HG03064 (cell line): Measurements from ENCODE around the gene ELMO1.

Source experiments
- ATAC-seq: cut with Tn5 transposase; IDR thresholded peaks from one replicate; pipeline ENCODE4 v1.9.1; 2021; ENCODE audit warnings: low read depth; ENCODE audit not compliant: unreplicated experiment

ELMO1 gene

DNA sequence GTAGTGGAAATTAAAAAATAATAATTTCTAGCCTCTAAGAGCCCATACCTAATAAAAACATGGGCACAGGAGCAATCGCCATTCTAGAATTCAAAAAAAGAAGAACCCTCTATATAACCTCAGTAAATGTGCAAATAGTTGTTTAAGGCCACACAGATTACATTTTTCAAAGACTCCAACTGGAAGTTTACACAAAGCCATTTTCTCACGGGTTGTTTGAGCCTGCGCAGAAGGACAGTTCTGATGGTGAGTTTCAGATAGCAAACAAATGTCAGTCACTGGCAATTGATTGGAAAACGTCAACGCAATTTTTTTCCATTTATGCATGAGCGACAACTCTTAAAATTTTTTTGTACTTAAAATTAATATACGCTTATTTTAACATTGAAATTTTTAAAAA is 23.0 kb upstream of the ELMO1 start:
- no peak for ATAC-seq

DNA sequence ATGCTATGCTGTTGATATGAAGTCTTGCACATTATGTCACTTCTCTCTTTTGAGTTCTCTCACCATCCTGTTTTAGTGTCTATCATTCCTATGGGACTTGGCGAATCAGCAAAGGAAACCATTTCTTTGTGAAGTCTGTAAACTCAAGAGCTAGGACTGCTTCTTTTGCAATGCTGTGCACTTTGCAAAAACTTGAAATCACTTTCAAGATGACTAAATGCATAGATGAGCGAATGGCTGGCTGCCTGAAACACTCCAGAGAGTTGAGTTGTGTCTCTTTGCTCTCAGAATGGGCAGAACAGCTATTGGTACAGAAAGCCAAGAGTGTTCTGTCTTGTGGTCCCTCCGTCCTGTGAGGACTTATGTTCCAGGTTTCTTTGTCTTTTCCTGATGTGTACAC is 18.3 kb upstream of the ELMO1 start:
- ATAC-seq: no peak

DNA sequence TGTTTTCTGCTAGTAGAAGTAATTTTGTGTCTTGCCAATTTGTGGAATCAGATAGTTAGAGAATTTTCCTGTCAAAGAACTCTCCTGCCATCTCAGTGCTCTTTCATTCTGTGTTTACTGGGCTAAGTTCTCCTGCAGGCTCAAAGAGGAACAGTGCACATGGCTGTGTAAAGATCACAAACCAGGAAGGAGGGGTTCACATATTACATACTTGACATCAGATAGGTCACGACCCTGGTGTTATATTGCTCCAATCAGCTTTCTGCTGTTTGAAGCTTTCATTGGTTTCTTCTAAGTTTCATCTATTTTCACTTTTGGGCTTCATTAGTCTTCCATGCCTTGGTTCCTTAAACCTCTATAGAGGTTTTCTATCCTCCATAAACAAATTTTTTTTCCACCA is 13.5 kb upstream of the ELMO1 start:
- ATAC-seq: no peak

DNA sequence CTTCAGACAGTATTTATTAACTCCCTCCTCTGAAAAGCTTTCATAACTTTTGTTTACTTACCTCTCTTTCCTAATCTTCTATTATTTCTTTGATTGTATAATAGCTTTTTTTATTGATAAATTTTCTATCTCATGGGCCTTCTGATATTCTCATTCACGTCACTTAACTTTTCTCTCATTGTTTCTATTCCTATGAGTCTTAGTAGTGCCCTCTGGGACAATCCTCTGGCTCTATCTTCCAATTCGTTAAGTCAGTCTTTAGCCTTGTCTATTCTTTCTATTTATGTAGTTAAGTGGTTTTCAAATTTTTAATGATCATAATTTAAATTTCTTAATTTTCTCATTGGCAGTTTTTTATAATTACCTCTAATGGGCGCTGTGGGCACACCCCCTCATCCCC is 6.4 kb upstream of the ELMO1 start:
- no peak for ATAC-seq

DNA sequence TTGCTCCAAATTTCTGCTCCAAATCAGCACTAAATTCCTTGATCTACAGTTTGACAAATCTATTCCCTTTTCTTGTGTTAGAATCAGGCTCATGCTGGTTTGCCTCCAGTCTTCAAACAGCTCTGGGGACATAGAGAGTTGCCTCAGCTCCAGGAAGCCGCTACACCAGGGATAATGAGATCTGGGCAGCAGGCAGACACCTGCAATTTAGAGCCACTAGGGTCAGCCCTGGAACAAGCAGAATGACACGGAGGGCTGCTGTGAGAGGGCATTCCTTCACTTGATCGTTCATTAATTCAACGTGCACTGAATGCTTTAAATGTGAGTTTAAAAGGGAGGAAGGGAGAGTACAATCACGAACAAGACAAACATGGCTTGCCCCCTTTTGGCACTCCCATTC is 3.7 kb upstream of the ELMO1 start:
- ATAC-seq: no peak

DNA sequence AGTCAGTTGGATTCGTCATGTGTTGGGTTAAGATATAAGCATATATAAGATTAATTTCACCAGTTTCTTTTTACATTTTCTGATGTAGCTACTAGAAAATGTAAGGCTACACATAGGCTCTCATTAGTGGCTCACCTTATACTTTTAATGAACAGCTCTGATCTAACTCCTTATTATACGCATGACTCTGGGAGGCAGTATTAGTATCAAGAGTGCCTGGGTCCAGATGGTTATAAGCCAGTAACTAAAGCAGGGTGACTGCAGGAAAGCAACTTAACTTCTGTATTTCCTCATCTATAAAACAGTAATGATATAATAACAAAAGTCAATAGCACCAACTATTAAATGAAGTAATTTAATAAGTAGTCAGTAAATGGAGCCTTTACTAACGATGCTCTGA is 1.4 kb upstream of the ELMO1 start:
- no peak for ATAC-seq

DNA sequence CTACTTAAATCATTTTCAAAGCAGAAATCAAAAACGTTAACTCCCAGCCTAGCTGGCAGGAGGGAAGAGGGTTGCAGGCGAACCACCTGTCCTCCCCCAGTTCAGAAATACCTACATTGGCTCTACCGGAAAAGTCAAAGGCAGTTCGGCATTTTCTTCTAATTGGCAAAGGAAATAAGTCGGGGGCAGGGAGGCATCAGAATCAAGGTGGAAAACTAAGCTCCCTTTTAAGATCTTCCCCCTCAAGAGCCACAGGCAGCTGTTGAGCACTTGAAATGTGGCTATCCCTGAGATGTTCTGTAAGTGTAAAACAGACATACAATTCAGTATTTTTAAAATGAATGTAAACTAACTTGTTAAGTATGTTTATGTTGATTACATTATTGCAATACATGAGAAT is 957 bp upstream of the ELMO1 start:
- no peak for ATAC-seq

DNA sequence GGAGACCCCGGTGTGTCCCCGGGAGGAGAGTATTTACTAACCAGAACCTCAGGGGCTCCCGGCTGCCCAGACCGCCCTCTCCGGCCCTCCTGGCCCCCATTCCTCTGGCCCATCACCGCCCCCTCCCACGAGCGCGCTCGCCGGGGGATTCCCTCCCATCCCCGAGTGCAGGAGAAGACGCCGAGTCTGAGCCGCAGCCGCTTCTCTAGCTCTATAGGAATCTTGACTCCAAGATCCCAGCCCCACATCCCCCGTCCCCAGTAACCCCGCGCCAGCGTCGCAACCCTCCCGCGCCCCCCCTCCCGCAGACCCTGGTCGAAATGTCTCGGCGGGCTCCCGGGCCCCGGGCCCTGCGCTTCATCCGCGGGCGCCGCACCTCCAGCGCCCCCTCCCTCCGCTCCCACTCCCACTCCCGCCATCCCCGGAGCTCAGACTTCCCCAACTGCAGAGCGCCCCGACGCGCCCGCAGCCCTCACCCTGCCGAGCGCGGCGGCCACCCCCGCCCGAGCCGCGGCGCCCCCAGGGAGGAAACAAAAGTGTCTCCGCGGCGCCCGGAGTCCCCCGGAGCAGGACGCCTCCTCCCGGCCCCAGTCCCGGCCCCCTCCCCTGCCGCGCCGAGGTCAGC is 541 bp downstream of the ELMO1 start:
- peak; percentile 29 for ATAC-seq

DNA sequence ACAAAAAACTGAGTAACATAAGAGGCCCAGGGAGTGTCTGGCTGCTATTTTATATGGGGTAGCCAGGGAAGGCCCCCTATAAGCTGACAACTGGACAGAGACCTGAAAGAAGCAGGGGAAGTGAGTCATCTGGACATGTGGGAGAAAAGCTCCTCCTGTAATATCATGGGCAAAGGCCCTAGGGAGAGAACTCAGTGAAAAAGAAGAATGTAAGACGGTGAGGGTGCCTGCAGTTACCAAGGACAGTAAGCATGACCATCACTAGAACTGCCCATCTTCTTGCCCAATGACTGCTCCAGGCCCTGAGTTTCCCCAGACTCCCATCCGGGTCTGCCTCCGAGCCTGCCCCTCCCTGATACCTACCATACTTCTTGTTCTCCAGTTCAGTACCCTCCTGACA is 2.3 kb downstream of the ELMO1 start:
- no peak for ATAC-seq

DNA sequence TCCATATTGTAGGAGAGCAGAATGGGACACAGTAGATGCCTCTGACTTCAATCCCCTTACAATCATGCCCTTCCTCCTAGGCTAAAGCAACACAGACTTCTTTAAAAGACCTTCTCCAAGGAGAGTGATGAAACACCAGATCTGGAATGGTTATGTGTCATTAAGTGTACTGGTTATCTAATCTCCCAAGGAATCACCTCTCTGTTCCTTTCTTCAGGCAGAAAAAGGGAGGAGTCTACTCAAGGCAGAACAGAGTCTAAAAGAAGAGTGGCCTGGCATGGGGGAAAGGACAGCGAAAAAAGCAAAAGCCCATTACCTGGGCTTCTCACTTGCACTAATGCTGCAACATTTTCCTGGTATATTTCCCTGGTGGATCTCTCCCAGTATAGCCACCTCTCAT is 2.9 kb downstream of the ELMO1 start:
- ATAC-seq: no peak

DNA sequence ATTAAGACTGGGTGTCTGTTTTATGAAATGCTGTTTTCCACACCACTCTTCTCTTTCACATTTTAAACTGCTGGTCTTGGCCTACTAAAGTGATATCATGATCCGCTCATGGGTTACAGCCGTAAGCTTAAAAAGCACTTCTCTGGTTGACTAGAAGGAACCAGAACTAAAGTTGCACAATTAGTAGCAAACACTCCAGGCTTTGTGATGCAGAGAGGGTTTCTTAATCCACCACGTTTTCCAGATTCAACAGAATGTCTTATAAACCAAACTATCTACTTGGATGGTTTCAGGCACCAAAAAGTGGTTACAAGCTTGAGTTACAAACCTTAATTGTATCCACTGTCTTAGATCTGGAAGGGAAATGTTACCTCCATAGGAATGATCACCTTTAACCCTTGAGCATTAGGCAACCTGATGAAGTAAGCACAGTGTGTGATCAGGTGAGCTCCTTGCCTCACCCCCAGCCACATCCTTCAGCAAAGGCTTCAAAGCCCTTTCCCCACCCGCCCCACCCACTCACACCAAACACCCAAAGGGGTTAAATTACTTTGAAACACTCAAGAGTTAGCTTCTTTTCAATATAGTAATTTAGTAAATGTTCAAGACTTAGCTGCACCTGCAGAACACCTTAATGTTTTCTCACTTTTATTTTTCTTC is 3.5 kb downstream of the ELMO1 start:
- ATAC-seq: no peak

DNA sequence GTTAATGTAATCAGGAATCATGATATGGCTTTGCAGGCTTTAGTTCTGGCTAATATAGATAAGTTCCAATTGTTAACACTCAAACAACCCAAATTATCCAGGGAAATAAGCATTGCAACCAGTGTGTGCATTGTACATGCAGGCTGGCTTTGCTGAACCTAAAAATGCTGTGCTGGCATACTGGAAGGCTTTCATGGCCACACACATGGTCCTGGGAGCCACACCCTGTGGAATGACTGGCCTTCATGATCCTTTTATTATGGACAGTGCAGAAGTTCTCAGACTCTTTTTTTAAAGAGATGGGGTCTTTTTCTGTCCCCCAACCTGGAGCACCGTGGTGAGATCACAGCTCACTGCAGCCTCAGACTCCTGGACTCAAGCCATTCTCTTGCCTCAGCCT is 5.0 kb downstream of the ELMO1 start:
- ATAC-seq: no peak

DNA sequence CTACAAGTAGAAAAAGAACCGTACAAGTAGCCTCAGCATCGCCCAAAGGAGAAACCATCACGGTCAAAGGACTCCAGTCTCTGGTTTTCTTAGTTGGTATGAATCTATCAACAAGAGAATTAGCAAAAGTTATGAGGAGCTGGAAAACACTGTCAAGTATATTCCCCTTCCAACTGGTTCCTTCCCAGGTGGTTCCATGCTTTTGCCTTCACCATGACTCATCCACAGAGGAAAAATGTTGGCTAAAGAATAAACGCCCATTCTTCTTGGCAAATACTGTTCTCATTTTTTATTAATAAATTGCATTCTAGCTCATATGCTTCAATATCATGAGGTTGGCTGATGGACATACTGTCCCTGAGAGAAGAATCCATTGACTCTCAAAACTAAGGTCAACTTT is 6.4 kb downstream of the ELMO1 start:
- ATAC-seq: no peak

DNA sequence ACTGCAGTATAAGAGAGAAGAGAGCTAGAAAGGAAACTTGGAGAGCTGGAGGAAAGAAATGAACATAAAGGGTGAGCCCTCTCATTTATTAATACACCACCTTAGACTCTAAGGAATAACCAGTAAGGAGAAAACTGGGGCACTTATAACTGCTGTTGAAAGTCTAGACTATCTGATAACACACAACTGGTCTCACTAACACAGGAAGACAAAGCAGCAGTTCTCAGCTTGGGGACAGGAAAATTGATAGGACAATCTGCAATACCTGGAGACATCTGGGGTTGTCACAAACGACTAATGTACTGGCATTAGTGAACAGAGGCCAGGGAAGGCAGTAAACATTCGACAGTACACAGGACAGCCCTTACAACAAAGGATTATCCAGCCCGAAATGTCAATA is 6.8 kb downstream of the ELMO1 start:
- no peak for ATAC-seq

DNA sequence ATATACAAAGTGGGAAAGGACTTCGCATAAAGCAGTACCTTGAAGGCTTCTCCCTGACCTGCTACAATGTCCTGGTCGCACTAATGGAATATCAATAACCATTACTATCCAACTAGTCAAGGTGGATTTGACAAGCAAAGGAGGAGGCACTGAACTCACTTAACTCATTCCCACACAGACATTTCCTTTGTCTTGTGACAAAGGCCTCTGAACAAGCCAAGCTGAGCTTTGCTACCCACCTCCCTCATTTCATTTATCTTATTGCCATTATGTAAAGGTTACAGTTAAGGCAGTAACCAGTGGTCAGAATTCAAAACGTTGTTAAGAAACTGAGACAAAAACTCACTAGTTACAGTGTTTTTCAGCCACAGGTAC is 7.3 kb downstream of the ELMO1 start:
- ATAC-seq: no peak

DNA sequence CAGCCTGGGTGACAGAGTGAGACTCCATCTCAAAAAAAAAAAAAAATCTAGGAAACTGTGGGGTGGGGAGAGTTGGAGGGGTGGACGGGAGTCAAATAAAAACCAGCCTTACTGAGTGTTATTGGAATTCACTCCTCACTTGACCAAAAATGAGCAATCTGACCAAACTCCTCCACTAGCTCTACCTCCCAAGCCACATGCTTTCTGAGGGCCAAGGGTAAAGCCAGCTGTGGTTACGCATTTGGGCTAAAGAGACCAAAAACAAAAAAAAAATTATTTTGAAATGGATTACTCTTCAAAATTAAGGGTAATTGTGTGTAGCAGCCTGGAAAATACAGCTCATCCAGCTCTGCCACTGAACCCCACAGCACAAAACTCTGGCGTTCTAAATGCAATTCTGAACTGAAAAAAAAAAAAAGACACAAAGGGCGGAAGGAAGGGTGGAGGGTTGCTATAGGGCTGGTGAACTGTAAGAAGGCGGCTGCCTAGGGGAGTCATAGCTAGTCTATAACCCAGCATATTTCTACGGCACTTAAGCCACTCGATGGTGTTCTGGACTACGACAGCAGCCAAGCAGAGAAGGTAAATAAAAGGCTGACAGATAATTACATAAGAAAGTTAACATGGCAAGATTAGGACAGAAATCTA is 7.8 kb downstream of the ELMO1 start:
- ATAC-seq: no peak

DNA sequence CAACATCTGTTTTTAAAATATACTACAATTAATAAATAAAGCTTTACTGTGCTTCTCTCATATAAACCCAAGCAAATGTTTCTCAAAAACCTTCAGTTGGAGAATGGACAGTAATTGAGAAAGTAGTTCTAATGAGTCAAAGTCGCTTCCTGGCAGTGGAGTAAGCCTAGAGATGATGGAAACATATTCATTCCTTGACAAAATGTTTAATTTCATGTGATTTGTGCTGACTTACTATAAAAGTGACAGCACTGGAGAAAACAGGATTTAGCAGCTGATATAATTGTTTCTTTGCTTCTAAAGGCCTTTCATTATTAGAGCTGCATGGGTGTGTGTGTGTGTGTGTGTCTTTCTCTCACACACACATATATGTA is 9.0 kb downstream of the ELMO1 start:
- no peak for ATAC-seq

DNA sequence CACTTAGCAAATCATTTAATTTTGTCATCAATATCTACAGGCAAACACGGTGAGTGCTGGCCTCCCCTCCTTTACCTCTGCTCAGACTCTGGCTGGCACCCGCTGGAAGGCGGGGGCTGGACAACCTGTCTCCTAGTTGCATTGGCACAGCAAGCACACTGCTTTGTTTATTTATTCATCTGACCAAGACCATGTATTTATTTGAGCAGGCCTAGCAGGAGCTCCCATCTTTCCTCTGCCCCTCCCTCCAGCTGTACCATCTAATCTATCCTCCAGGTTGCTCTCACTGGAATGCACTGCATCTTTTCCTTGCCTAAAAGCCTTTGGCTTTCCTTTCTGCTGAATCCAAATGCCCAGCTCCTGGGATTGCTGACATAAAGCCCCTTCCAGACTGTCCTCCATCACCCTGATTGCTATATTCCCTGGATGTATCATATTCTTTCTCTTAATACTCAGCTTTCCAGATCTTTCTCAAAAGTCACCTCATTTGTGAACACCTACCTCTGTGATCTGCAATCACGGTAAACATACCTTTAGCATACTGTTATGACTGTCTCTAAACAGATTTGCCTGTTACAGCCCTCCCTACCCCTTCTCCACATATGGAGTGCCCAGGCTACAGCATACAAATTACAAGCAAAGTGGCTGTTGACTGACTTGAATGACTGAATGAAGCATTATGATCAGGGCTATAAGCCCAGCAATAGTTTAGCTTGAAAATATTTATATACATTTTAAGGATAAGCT is 9.6 kb downstream of the ELMO1 start:
- no peak for ATAC-seq

DNA sequence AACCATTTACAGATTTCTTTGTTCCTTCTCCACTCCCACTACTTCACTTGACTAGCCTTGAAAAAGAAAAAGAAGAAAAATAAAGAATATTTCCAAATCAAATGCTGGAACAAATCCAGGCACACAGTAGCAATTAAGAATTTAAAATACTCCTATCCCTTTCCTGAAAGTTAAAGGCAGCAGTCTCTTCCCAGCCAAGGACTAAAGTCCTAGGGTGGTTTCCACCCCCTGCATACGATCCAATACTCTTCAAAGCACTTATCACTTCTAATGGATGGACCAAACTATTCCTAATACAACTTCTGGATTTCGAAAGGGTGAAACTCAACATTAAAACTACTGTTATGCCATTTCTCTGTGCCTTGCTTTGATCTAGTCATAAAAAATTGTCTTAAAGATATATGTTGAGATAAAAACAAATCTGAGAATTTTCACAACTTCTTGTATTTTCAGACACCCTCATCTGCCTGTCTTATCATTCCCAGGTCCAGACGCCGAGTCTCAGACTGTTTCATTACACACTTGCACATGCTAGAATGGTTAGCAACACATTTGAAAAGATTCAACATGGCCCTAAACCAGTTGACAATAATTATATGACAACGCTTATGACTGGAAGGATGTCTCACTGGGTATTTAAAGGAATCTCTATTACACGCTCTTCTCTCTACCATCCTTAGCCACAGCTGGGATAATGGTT is 13.4 kb downstream of the ELMO1 start:
- no peak for ATAC-seq

DNA sequence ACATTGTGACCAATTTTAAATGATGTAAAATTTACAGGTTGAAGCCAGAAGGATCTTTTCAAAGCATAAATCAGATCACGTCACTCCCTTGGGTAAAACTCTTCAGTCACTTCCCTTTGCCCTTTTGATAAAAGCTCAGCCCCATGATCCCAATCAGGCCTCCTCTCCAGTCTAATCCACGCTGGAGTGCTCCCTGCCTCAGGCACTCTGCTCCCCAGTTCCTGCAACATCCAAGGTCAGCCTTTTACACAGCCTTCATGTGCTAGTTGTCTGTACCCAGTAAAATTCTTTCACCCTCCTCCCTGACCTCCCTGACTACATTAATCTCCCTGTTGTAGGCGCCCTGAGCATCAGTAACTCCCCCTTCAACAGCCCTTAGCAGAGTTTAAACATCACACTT is 14.1 kb downstream of the ELMO1 start:
- no peak for ATAC-seq

DNA sequence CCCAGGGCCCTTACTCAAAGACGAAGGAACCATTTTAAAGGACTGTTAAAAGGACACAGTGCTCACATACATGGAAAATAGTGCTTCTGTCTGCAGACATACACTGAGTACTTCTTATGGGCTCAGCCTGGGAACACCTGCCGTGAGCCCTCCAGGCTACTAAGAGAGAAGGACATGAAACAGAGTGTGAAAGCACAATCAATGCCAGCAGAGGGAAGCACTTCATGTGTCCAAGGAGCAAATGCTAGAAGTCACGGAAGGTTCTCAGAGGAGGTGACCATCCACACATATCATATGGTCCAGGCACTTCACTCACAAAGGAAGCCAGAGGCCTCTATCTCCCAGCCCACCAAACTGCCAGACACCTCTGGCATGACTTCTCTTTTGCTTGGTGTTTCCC is 15.5 kb downstream of the ELMO1 start:
- no peak for ATAC-seq
